Peyer's patch (tissue), 4 donors: Measurements from ENCODE around the gene CTSD.

ENCODE experiments used
- POLR2A ChIP-seq, 2 donors: fragments of 450-650 bp; IDR thresholded peaks; one replicate each; pipeline ENCODE4 v1.5.1; 2017; ENCODE audit warnings: antibody characterized with exemption in 2 of 2, mild to moderate bottlenecking in 2 of 2, moderate library complexity in 2 of 2
- TF ChIP-seq, protein P1 (sequence below), 6 experiments: fragments of 450-650 bp in 4 of 6; fragments of 200-600 bp in 2 of 6; sonication (generic) in 1 of 6; IDR thresholded peaks; one replicate each; pipeline ENCODE4 v1.5.1; 2017 to 2019; ENCODE audit warnings: antibody characterized with exemption in 6 of 6, mild to moderate bottlenecking in 3 of 6, moderate library complexity in 1 of 6

- no peak for TF ChIP-seq POLR2A (IDR thresholded peaks at IDR 0.05)
- TF ChIP-seq, protein P1, sequence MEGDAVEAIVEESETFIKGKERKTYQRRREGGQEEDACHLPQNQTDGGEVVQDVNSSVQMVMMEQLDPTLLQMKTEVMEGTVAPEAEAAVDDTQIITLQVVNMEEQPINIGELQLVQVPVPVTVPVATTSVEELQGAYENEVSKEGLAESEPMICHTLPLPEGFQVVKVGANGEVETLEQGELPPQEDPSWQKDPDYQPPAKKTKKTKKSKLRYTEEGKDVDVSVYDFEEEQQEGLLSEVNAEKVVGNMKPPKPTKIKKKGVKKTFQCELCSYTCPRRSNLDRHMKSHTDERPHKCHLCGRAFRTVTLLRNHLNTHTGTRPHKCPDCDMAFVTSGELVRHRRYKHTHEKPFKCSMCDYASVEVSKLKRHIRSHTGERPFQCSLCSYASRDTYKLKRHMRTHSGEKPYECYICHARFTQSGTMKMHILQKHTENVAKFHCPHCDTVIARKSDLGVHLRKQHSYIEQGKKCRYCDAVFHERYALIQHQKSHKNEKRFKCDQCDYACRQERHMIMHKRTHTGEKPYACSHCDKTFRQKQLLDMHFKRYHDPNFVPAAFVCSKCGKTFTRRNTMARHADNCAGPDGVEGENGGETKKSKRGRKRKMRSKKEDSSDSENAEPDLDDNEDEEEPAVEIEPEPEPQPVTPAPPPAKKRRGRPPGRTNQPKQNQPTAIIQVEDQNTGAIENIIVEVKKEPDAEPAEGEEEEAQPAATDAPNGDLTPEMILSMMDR (IDR thresholded peaks at IDR 0.05) = no peak
Measured at GRCh38 chr11:1812801-1813200, 49.1 kb upstream of the CTSD start.
